Caco-2 (cell line): ENCODE data around the gene TNNI3. TPM values are rescaled to one million over a fixed set of nuclear protein-coding genes. Genes with fewer than 3 reads are reported as not detected.

Source experiments
- BruUV-seq: library from RNA; stranded (reverse); fragments of 400-500 nt; replicated peaks from 2 replicates; lab custom pipeline; 2021; lab: Mats Ljungman, UMichigan
- CTCF ChIA-PET: fragments of 300-600 bp; sonication (Branson Sonifier 250); formaldehyde crosslinking; loops from one replicate; lab custom pipeline; 2022; ENCODE audit warnings: antibody characterized with exemption; lab: Charles Lee
- POLR2A ChIA-PET: fragments of 300-600 bp; sonication (Branson Sonifier 250); formaldehyde crosslinking; loops from one replicate; lab custom pipeline; 2022; ENCODE audit warnings: antibody characterized with exemption; lab: Charles Lee
- DNase-seq, 2 experiments: peaks; one replicate each; pipeline versions ENCODE4 v3.0.0 to v3.0.0-alpha.2; 2020 to 2022
- H3K27me3 ChIP-seq: replicated peaks from 2 replicates; pipeline ENCODE4 v1.6.0; 2011; ENCODE audit warnings: low read length; ENCODE audit not compliant: control insufficient read depth, insufficient read depth
- H3K36me3 ChIP-seq: 2 replicates; pipeline ENCODE4 v1.5.1; 2011; ENCODE audit warnings: low read length; ENCODE audit not compliant: control insufficient read depth, insufficient read depth
- H3K4me1 ChIP-seq: fragments of 250-450 bp; sonication (Bioruptor Pico); 2 replicates; pipeline ENCODE4 v1.5.1; 2020; ENCODE audit warnings: mild to moderate bottlenecking
- H3K4me3 ChIP-seq: 2 replicates; pipeline ENCODE4 v1.5.1; 2011; ENCODE audit warnings: low read depth, mild to moderate bottlenecking, control low read depth, low read length
- H3K9me3 ChIP-seq: fragments of 250-450 bp; sonication (Bioruptor Pico); 2 replicates; pipeline ENCODE4 v1.5.1; 2020; ENCODE audit warnings: mild to moderate bottlenecking, moderate library complexity
- H3K27ac Mint-ChIP-seq: one replicate; pipeline ENCODE4 v1.8.0; 2022; ENCODE audit warnings: mixed read lengths; ENCODE audit not compliant: unreplicated experiment
- H3K27me3 Mint-ChIP-seq: one replicate; pipeline ENCODE4 v1.8.0; 2022; ENCODE audit warnings: mixed read lengths; ENCODE audit not compliant: insufficient read depth, unreplicated experiment
- H3K36me3 Mint-ChIP-seq: one replicate; pipeline ENCODE4 v1.8.0; 2022; ENCODE audit warnings: mild to moderate bottlenecking, mixed read lengths; ENCODE audit not compliant: insufficient read depth, unreplicated experiment
- H3K4me1 Mint-ChIP-seq: one replicate; pipeline ENCODE4 v1.8.0; 2022; ENCODE audit warnings: low read depth, mixed read lengths; ENCODE audit not compliant: unreplicated experiment
- H3K4me3 Mint-ChIP-seq: one replicate; pipeline ENCODE4 v1.8.0; 2022; ENCODE audit warnings: mild to moderate bottlenecking, moderate library complexity, mixed read lengths; ENCODE audit not compliant: unreplicated experiment
- H3K9me3 Mint-ChIP-seq: one replicate; pipeline ENCODE4 v1.8.0; 2022; ENCODE audit warnings: mixed read lengths; ENCODE audit not compliant: unreplicated experiment
- intact Hi-C: fragments of 100-400 bp; cut with micrococcal nuclease; formaldehyde crosslinking; loops from one replicate; pipeline ENCODE4 v1.10.0; 2022; ENCODE audit not compliant: unreplicated experiment
- total RNA-seq: library from RNA; stranded (reverse); gene quantifications from 2 replicates; pipeline ENCODE4 v1.2.3, GENCODE V29; 2022
- TF ChIP-seq, protein P1 (sequence below), 2 experiments: fragments of 200-600 bp in 1 of 2; IDR thresholded peaks; 1 replicate in 1 of 2; 2 replicates in 1 of 2; pipeline versions ENCODE4 v1.5.1 to v1.8.0; 2011 to 2022; ENCODE audit warnings: antibody characterized with exemption in 1 of 2, control low read depth in 1 of 2, inconsistent platforms in 1 of 2, low read depth in 1 of 2, low read length in 1 of 2, mild to moderate bottlenecking in 1 of 2, moderate library complexity in 1 of 2; ENCODE audit not compliant: insufficient read depth in 1 of 2, severe bottlenecking in 1 of 2, unreplicated experiment in 1 of 2

The TNNI3 gene
- total RNA-seq, 1 experiment from 2014 or later, result 2.9 TPM

DNA sequence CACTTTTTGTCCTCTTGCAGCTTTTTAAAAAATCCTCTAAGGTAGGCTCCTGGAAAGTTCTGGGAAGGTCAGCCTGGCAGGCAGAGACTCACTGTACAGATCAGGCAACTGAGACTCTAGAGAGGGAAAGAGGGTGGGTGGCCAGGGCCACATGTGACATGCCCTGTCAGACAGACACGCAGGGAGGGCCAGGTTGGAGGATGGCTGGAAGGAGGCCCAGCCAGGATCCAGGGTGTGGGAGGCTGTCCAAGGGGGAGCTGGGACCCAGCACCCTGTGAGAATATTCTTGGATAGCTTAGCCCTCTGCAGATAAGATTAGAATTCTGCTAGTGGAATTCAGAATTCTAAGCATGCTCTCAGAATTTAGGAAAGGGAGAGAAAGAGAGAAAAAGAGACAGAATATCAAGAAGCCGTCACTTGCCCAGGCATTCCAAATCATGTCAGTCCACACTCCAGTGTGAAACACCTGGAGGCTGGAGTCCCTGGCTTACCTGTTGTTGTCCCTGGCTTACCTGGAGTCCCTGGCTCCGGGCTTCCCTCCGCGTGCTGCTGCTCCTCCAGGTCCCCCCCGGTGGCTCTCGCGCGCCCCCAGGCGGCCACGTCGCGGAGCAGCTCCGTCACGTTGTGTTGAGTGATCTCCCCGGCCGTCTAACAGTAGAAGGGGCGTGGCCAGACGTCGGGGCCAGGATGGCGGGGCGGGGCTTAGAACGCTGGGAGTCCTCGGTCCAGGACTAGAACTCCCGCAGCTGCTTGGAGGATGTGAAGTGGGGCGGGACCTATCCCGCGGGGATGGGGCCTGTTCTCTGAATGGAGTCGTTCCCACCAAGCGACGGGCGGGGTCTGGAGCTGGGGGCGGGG, 2.8 kb upstream of the TNNI3 start:
- intact Hi-C loops, result loop anchor here (1.0 kb wide), 2 partner anchors 14 to 19 kb away; no protein-coding TSS in a partner anchor
- no peaks in the 10 kb centered on the region for H3K36me3 ChIP-seq
- no peak overlapping the region for H3K27ac Mint-ChIP-seq
- CTCF ChIA-PET, result interaction anchor here (0.6 to 2.9 kb wide), 11 partner anchors 9 to 72 kb away, joined by 3 to 38 read pairs (median 3); partner anchors contain the start of gene TNNT1
- H3K36me3 Mint-ChIP-seq, result no peaks in the 10 kb centered on the region
- BruUV-seq, result no TSS peak
- H3K4me1 Mint-ChIP-seq, result peaks cover 20% of the 10 kb centered on the region
- H3K27me3 Mint-ChIP-seq, result peaks cover 3% of the 10 kb centered on the region
- no peaks in the 10 kb centered on the region for H3K9me3 ChIP-seq
- TF ChIP-seq, protein P1, sequence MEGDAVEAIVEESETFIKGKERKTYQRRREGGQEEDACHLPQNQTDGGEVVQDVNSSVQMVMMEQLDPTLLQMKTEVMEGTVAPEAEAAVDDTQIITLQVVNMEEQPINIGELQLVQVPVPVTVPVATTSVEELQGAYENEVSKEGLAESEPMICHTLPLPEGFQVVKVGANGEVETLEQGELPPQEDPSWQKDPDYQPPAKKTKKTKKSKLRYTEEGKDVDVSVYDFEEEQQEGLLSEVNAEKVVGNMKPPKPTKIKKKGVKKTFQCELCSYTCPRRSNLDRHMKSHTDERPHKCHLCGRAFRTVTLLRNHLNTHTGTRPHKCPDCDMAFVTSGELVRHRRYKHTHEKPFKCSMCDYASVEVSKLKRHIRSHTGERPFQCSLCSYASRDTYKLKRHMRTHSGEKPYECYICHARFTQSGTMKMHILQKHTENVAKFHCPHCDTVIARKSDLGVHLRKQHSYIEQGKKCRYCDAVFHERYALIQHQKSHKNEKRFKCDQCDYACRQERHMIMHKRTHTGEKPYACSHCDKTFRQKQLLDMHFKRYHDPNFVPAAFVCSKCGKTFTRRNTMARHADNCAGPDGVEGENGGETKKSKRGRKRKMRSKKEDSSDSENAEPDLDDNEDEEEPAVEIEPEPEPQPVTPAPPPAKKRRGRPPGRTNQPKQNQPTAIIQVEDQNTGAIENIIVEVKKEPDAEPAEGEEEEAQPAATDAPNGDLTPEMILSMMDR (IDR thresholded peaks at IDR 0.05; ENCODE audit: insufficient read depth in 1 of 2, low read depth in 1 of 2, low read length in 1 of 2, severe bottlenecking in 1 of 2, unreplicated experiment in 1 of 2), result peak; percentile 97
- DNase-seq, result peak; percentile 95 to 97
- no peaks in the 10 kb centered on the region for H3K9me3 Mint-ChIP-seq
- no peak overlapping the region for H3K4me3 ChIP-seq
- POLR2A ChIA-PET, result interaction anchor here (0.6 kb wide), 1 partner anchor 344 kb away, joined by 3 read pairs; no protein-coding TSS in a partner anchor
- H3K4me1 ChIP-seq, result peaks cover 16% of the 10 kb centered on the region
- no peak overlapping the region for H3K4me3 Mint-ChIP-seq
- no peaks in the 10 kb centered on the region for H3K27me3 ChIP-seq

DNA sequence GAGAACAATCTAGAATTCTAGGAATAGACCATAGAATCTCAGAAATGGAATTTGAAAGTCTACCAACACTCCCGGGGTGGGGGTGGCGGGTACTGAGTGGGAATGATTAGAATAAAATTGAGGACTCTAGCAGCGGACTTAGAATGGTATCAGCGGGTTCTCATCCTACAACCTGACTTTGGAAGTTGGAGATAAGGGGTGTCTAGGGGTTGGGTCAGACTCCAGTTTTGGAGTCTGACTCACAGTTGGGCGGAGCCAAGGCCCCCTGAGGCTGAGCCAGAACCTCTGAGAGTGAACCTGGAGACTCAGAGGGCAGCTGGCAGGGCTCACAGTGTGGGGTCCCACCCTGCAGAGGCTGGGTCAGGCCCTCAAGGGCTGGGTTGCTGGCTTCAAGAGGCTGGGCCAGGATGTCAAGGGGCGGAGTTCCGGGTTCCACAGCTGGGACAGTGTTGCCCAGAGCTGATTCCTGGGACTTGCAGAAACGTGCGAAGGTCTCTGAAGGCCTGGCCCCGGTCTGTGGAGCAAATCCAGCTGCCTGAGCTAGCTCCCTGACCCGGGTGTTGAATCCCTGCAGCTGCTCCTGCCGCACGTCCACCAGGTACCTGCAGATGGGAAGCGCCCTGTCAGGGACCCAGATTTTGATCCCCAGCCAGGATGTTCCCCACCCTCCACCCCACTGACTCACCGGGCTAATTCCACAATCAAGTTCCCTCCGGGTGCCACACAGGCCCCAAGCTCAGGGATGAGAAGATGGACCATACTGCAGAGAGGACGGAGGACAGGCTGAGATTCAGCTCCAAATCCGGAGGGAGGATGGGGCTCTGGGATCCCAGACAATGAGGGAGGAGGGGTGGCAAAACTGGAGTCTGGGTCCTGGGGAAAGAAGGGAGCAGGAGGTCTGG, 1.6 kb upstream of the TNNI3 start:
- H3K9me3 Mint-ChIP-seq, result no peaks in the 10 kb centered on the region
- H3K4me3 ChIP-seq, result no peak overlapping the region
- BruUV-seq, result no TSS peak
- H3K27me3 ChIP-seq, result no peaks in the 10 kb centered on the region
- no peak overlapping the region for H3K27ac Mint-ChIP-seq
- peaks cover 20% of the 10 kb centered on the region for H3K4me1 Mint-ChIP-seq
- H3K36me3 Mint-ChIP-seq, result no peaks in the 10 kb centered on the region
- TF ChIP-seq, protein P1 (IDR thresholded peaks at IDR 0.05; ENCODE audit: insufficient read depth in 1 of 2, low read depth in 1 of 2, low read length in 1 of 2, severe bottlenecking in 1 of 2, unreplicated experiment in 1 of 2), result no peak
- peaks cover 3% of the 10 kb centered on the region for H3K27me3 Mint-ChIP-seq
- ChIA-PET POLR2A (interaction anchor here (0.5 to 0.6 kb wide), 2 partner anchors 10 to 103 kb away, joined by 3 to 5 read pairs; partner anchors contain the start of gene TNNT1), CTCF (interaction anchor here (0.5 to 2.9 kb wide), 5 partner anchors 12 to 98 kb away, joined by 4 to 38 read pairs (median 7); no protein-coding TSS in a partner anchor)
- intact Hi-C loops, result no loop called here
- H3K4me1 ChIP-seq, result peaks cover 16% of the 10 kb centered on the region
- DNase-seq, result peak in 1 of 2 experiments; percentile 20
- H3K9me3 ChIP-seq, result no peaks in the 10 kb centered on the region
- H3K4me3 Mint-ChIP-seq, result no peak overlapping the region
- no peaks in the 10 kb centered on the region for H3K36me3 ChIP-seq

DNA sequence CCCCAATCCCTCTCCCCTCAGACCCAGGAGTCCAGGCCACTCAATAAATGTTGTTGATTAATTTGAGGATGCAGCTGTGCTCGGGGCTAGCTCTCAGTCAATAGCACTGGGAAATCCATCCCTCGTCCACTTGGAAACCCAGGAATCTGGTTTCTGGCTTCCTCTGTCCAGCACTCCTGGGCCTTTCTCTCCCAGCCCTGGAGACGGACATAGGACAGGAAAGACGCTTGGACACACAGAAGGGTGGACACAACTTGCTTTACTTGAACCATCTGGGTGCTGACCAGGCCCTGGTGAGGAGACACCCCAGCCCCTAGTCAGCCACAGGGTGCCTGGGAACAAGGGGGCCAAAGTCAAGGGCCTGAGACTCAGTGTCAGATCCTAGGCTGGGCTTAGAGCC, 891 bp upstream of the TNNI3 start:
- H3K36me3 Mint-ChIP-seq, result no peaks in the 10 kb centered on the region
- Histone ChIP-seq H3K9me3 (no peaks in the 10 kb centered on the region), H3K4me3 (no peak overlapping the region), H3K36me3 (no peaks in the 10 kb centered on the region), H3K27me3 (no peaks in the 10 kb centered on the region), H3K4me1 (peaks cover 16% of the 10 kb centered on the region)
- no peak overlapping the region for H3K27ac Mint-ChIP-seq
- ChIA-PET POLR2A (no interaction called here), CTCF (interaction anchor here (0.5 kb wide), 1 partner anchor 98 kb away, joined by 7 read pairs; no protein-coding TSS in a partner anchor)
- no peak for DNase-seq
- H3K4me1 Mint-ChIP-seq, result peaks cover 20% of the 10 kb centered on the region
- H3K4me3 Mint-ChIP-seq, result no peak overlapping the region
- no TSS peak for BruUV-seq
- intact Hi-C loops, result no loop called here
- no peaks in the 10 kb centered on the region for H3K9me3 Mint-ChIP-seq
- H3K27me3 Mint-ChIP-seq, result peaks cover 3% of the 10 kb centered on the region
- TF ChIP-seq, protein P1 (IDR thresholded peaks at IDR 0.05; ENCODE audit: insufficient read depth in 1 of 2, low read depth in 1 of 2, low read length in 1 of 2, severe bottlenecking in 1 of 2, unreplicated experiment in 1 of 2), result no peak
